NCI-H146 (cell line): Measurements from ENCODE around the gene AR.

Experiments
- DNase-seq: peaks from one replicate; lab custom pipeline; 2025; lab: John Stamatoyannopoulos, UW

Gene AR

GRCh38 chrX:67563469-67564448 lies 19.9 kb downstream of the AR start:
- DNase-seq: no peak

- DNase-seq: no peak
Observed at GRCh38 chrX:67564475-67564874, 20.7 kb downstream of the AR start.

- no peak for DNase-seq
Observed at GRCh38 chrX:67568769-67569168, 24.9 kb downstream of the AR start.

GRCh38 chrX:67570839-67571238 lies 27.0 kb downstream of the AR start:
- no peak for DNase-seq

GRCh38 chrX:67574696-67575095 lies 30.9 kb downstream of the AR start:
- DNase-seq: no peak

- no peak for DNase-seq
Observed at GRCh38 chrX:67582436-67582835, 38.6 kb downstream of the AR start.

GRCh38 chrX:67583171-67583570 lies 39.4 kb downstream of the AR start:
- no peak for DNase-seq

GRCh38 chrX:67585401-67585800 lies 41.6 kb downstream of the AR start:
- DNase-seq: no peak

- DNase-seq: no peak
Observed at GRCh38 chrX:67587946-67588624, 44.3 kb downstream of the AR start.

GRCh38 chrX:67596839-67597790 lies 53.3 kb downstream of the AR start:
- DNase-seq: no peak

- no peak for DNase-seq
Observed at GRCh38 chrX:67599532-67599931, 55.7 kb downstream of the AR start.

- DNase-seq: no peak
Observed at GRCh38 chrX:67601771-67602170, 58.0 kb downstream of the AR start.

- DNase-seq: no peak
Observed at GRCh38 chrX:67604979-67605703, 61.3 kb downstream of the AR start.

- DNase-seq: no peak
Observed at GRCh38 chrX:67607466-67607865, 63.6 kb downstream of the AR start.

GRCh38 chrX:67610282-67610681 lies 66.5 kb downstream of the AR start:
- no peak for DNase-seq

GRCh38 chrX:67612231-67612630 lies 68.4 kb downstream of the AR start:
- no peak for DNase-seq

GRCh38 chrX:67613366-67613765 lies 69.5 kb downstream of the AR start:
- DNase-seq: no peak

- DNase-seq: no peak
Observed at GRCh38 chrX:67613996-67614395, 70.2 kb downstream of the AR start.

GRCh38 chrX:67614423-67614822 lies 70.6 kb downstream of the AR start:
- no peak for DNase-seq

GRCh38 chrX:67619253-67619652 lies 75.4 kb downstream of the AR start:
- no peak for DNase-seq

GRCh38 chrX:67622053-67622585 lies 78.3 kb downstream of the AR start:
- no peak for DNase-seq
